DMS153 treated with DMSO at 0.1 percent for 48 hours (cell line): ENCODE measurements around the gene ITFG1.
"Not testable (repeated sequence)": the region's sequence is repeated elsewhere in the genome, so short reads cannot be mapped to it uniquely, and the experiment has no call there.

Source experiments
- DNase-seq: peaks from one replicate; lab custom pipeline; 2025; ENCODE audit not compliant: unreplicated experiment; lab: John Stamatoyannopoulos, UW

The ITFG1 gene

DNA sequence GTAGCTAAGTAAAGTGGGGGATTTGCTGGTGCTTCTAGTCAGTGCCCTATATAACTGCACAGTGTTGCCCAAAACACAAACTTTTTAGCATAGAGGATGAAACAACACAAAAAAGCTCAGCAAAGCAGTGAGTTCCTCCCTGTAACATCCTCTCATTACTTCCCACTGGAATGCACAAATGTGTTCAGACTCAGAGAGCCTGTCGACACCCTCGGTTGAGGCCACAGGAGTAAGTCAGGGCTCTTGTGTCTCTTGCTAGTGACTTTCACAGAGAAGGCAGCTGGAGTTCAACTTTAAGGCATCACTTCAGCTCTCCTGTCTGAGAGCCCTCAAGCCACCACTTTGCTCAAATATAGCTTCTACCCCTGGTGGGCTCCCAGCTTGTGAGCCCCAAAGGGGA lies 209.9 kb downstream of the ITFG1 start:
- no peak for DNase-seq

DNA sequence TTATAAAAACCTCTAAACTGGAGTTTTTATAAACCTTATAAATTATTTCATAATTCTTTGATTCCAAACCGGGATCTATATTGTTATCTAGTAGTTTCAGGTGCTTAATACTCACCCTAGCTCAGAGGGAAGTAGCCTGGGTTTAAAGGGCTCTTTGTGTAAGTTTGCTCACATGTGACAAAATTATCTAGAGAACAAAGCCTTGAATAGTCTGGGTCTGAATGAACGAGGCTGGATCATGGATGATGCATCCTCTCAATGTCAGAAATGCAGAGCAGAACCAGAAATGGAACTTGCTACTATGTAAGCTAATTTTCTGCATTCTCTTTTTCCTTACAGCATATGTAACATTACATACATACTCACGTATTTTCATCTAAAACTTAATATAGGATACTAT lies 213.2 kb downstream of the ITFG1 start:
- DNase-seq = no peak

GRCh38 chr16:47244206-47244605 lies 216.7 kb downstream of the ITFG1 start:
- no peak for DNase-seq

GRCh38 chr16:47241061-47241460 lies 219.8 kb downstream of the ITFG1 start:
- no peak for DNase-seq

DNA sequence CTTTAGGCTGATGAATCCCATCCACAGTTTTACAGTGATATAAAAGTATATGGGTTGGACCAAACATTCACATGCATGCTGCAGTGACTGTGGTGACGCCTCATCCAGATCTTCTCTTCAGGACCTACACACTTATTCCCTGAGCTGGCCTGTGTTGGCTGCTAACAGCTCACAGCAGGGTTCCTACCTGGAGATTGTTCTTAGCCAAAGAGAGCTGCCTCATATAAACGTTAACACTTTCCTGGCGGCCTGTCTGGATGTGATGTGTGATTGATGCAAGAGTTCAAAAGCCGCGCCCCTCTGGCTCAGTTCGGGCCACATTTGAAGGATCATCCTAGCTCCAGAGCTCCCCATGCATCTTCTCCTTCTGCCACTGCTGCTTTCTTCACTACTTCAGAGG lies 224.1 kb downstream of the ITFG1 start:
- no peak for DNase-seq

DNA sequence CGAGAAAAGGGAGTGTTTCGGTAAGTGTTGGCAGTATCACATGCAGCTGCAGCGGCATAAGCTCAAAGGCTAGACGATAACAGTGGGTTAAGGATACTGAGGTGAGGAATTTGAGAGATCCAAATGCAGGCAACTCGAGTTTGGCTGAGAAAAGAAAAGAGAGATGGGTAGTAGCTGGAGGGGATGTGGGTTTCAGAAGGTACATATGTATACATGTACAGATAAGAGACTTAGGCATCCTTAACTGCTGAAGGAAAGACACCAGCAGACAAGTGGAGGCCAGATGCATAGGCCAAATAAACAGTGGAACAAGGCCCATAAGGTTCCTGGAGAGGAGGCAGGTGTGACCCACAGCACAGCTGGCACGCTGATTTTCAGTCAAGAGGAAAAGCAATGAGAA lies 230.6 kb downstream of the ITFG1 start:
- no peak for DNase-seq

- no peak for DNase-seq
Measured at GRCh38 chr16:47229053-47230050, 231.5 kb downstream of the ITFG1 start.

GRCh38 chr16:47228241-47228640 lies 232.6 kb downstream of the ITFG1 start:
- DNase-seq = no peak

- no peak for DNase-seq
Measured at GRCh38 chr16:47213761-47214440, 247.0 kb downstream of the ITFG1 start.

- no peak for DNase-seq
Measured at GRCh38 chr16:47211218-47211617, 249.6 kb downstream of the ITFG1 start.

DNA sequence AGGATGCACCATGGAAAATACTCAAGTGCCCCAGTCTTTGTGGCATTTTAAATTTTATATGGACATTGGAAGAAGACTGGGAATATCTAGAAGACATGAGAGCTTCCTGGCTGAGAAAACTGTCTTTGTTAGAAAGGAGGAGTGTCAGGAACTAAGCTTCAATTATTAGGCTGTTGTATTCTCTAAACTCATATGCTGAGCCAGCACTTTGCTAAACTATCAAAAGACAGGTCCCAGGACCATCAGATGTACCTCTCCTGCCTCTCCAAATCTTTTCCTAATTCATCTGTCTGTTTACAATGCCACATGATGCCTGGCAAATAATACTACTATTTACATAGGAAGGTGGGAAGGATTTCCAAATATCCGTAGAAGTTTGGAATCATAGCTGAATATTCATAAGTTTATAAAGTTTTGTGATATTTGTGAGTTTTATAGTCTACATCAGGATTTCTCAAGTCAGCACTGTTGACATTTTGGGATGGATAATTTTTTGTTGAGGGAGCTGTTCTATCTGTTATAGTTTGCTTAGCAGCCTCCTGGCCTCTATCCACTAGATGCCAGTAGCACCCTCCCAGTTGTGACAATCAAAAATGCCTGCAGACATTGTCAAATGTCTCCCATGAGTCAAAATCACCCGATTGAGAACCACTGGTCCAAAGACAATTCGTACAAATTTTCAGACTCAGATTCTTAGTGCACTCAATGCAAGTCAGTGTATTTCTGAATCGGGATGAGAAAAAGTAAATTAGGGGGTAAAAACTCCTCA lies 255.9 kb downstream of the ITFG1 start:
- no peak for DNase-seq

- DNase-seq = peak; percentile 1
Measured at GRCh38 chr16:47203433-47203832, 257.4 kb downstream of the ITFG1 start.

DNA sequence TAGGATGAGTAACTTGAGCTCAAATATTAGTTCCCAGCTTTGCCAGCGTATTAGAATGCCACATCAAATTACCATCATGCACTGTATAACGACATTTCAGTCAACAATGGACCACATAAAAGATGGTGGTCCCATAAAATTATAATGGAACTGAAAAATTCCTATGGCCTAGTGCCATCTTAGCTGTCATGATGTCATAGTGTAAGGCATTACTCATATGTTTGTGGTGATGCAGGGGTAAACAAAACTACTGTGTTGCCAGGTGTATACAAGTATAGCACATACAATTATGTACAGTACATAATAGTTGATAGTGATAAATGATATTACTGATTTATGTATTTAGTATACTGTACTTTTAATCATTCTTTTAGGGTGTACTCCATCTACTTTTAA lies 262.7 kb downstream of the ITFG1 start:
- no peak for DNase-seq

DNA sequence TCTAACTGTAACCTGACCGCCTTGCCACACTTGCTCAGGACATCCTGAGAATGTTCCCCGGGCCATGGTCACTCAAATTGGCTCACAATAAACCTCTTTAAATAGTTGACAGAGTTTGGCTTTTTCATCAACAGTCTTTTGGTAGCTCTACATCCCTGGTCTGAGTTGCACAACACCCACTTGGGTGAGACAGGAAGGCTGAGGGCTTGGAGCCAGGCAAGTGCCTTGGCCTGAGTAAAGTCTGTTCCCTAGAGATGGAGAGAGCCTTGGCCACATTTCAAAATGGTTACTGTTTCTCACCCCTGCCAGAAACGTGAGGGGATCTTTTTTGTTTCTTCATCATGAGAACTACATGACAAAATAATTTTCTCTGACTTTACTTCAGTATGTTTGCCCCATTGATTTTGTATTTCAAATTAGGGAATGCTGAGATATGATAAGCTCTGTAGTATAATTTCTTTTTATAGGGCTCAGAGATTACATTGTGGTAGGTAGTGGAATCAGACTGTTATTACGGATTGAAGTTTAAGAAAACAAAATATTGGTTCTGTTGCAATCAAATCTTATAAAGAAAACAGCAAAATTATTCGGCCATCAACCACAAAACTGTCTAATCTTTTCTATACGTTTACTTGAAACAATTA lies 263.2 kb downstream of the ITFG1 start:
- DNase-seq = no peak

DNA sequence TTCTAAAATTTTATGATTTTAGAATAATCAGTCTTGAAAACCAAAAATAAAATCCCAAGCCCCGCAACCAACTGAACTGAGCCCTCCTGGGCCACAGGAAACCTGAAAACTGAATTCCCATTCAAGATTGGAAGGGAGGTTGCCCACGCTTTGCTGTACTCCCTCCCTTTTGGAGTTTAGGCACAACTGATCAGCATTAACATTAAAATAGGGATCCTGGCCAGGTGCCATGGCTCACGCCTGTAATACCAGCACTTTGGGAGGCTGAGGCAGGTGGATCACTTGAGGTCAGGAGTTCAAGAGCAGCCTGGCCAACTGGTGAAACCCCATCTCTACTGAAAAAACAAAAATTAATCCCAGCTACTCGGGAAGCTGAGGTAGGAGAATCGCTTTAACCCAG lies 264.4 kb downstream of the ITFG1 start:
- DNase-seq = no peak

DNA sequence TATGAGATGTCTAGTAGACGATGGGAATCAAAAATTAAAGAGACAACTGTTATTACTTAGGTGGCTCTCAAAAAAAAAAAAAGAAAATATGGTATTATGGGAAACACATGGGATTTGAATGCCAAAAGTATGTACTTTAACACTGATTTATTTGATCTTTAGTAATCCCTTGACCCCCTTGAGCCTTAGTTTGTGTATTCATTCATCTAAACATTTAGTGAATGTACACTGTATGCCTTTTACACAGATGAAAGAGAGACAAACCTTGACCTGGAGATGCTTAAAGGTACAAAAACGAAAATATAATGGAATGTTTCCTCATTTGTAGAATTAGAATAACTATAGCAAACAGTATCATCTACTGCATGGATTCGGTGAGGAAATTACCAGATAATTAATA lies 278.5 kb downstream of the ITFG1 start:
- DNase-seq = no peak

- DNase-seq = not testable (repeated sequence)
Measured at GRCh38 chr16:47181066-47181465, 279.8 kb downstream of the ITFG1 start.

- DNase-seq = no peak
Measured at GRCh38 chr16:47180073-47180472, 280.8 kb downstream of the ITFG1 start.

DNA sequence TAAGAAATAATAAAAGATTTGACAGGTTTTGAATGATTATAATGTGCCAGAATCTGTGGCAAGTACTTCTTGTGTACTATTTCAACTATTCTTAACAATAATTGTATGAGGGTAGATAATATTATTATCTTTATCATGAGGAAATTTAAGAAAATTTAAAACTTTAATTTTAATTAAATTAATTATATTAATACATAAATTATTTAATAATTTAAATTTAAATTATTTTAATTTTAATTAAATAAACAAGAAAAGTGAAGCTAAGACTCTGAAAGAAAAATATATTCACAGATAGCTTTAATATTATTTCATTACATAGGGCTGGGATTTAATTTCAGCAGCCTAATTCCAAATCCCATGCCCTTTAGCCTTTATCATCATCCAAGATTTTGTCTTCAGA lies 285.7 kb downstream of the ITFG1 start:
- no peak for DNase-seq

DNA sequence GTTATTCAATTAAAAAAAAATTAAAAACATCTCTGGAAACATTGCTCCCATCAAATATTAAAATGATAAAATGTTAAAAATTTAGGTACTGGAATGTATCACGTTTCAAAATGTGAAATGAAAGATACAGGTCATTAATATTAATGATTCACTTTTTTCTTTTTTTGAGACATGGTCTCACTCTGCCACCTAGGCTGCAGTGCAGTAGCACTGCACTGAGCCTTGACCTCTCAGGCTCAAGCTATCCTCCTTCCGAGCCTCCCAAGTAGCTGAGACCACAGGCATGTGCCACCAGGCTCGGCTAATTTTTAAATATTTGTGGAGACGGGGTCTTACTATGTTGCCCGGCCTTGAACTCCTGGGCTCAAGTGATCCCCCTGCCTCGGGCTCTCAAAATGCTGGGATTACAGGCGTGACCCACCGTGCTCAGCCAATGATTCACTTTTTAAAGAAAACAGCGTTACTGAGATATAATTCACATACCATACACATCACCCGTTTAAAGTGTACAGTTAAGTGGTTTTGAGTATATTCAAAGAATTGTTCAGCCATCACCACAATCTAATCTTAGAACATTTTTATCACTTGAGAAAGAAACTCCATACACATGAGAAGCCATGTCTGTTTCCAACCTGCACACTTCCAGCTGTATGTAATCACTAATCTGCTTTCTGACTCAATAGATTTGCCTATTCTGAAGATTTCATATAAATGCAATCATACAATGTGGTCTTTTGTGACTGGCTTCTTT lies 298.0 kb downstream of the ITFG1 start:
- no peak for DNase-seq
